GM18867 (cell line): Measurements from ENCODE around the gene TAF4B.
A peak's percentile ranks its signal among the peaks of the same experiment; 100 is the strongest.
"Not testable (repeated sequence)": the region's sequence is repeated elsewhere in the genome, so short reads cannot be mapped to it uniquely, and the experiment has no call there.

ENCODE experiments used
- ATAC-seq: cut with Tn5 transposase; IDR thresholded peaks from one replicate; pipeline ENCODE4 v1.9.1; 2021; ENCODE audit warnings: mild to moderate bottlenecking, moderate library complexity; ENCODE audit not compliant: unreplicated experiment

TAF4B gene

GRCh38 chr18:26421931-26422330 is 195.7 kb downstream of the TAF4B start:
- ATAC-seq: no peak

GRCh38 chr18:26422472-26423162 is 196.4 kb downstream of the TAF4B start:
- peak; percentile 82 for ATAC-seq

GRCh38 chr18:26424428-26425147 is 198.3 kb downstream of the TAF4B start:
- peak; percentile 56 for ATAC-seq

GRCh38 chr18:26425148-26425531 is 198.9 kb downstream of the TAF4B start:
- ATAC-seq: no peak

GRCh38 chr18:26429535-26430226 is 203.4 kb downstream of the TAF4B start:
- ATAC-seq: no peak

- ATAC-seq: peak; percentile 63
Observed at GRCh38 chr18:26432651-26433424, 206.6 kb downstream of the TAF4B start.

GRCh38 chr18:26434887-26435286 is 208.6 kb downstream of the TAF4B start:
- no peak for ATAC-seq

GRCh38 chr18:26435415-26436095 is 209.3 kb downstream of the TAF4B start:
- no peak for ATAC-seq

GRCh38 chr18:26436176-26437051 is 210.2 kb downstream of the TAF4B start:
- no peak for ATAC-seq

GRCh38 chr18:26437634-26438033 is 211.4 kb downstream of the TAF4B start:
- not testable (repeated sequence) for ATAC-seq

- peak; percentile 99 for ATAC-seq
Observed at GRCh38 chr18:26438980-26439379, 212.7 kb downstream of the TAF4B start.

- no peak for ATAC-seq
Observed at GRCh38 chr18:26439537-26439936, 213.3 kb downstream of the TAF4B start.

- ATAC-seq: no peak
Observed at GRCh38 chr18:26440644-26441043, 214.4 kb downstream of the TAF4B start.
